Measurements from ENCODE around the gene A1BG. TPM values are rescaled to one million over a fixed set of nuclear protein-coding genes. Genes with fewer than 3 reads are reported as not detected.

A1BG gene
- total RNA-seq, 2 donors from 2014 or later, result 12.6 to 16.4 TPM

DNA sequence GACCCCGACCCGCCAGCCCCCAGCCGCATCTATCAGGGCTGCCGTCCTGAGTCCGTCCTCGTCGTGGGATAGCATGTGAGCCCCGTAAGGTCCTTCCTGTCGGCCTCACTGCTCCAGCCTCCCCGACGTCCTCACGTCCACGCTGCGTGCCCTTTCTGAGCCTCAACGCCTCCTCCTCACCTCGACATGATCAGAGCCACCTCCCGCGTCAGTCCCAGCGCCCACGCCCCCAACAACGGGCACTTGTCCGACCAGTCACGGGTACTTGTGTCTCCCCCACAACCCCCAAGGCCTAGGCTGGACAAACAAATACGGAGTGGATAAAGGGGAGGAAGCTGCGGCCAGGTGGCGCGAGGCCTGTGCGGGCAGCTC is 8.6 kb upstream of the A1BG start:
- TF ChIP-seq, protein P1, sequence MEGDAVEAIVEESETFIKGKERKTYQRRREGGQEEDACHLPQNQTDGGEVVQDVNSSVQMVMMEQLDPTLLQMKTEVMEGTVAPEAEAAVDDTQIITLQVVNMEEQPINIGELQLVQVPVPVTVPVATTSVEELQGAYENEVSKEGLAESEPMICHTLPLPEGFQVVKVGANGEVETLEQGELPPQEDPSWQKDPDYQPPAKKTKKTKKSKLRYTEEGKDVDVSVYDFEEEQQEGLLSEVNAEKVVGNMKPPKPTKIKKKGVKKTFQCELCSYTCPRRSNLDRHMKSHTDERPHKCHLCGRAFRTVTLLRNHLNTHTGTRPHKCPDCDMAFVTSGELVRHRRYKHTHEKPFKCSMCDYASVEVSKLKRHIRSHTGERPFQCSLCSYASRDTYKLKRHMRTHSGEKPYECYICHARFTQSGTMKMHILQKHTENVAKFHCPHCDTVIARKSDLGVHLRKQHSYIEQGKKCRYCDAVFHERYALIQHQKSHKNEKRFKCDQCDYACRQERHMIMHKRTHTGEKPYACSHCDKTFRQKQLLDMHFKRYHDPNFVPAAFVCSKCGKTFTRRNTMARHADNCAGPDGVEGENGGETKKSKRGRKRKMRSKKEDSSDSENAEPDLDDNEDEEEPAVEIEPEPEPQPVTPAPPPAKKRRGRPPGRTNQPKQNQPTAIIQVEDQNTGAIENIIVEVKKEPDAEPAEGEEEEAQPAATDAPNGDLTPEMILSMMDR (conservative IDR thresholded peaks at IDR 0.05), result no peak
- Mint-ChIP-seq H3K9me3 (no peaks in the 10 kb centered on the region), H3K27ac (peak overlapping the region; percentile 99), H3K36me3 (ENCODE audit: low read depth) (no peaks in the 10 kb centered on the region), H3K4me3 (peak overlapping the region; percentile 94), H3K27me3 (ENCODE audit: insufficient read depth) (peaks cover 2% of the 10 kb centered on the region), H3K4me1 (no peaks in the 10 kb centered on the region)
- 6 to 23% methylated on average over 7 to 28 of the region's 28 CpGs for WGBS, 2 experiments (ENCODE audit: insufficient coverage in 1 of 2, insufficient read length in 1 of 2)
- no peaks in the 10 kb centered on the region for H3K9me3 ChIP-seq (ENCODE audit: control insufficient read depth, low read length)
- H3K9ac ChIP-seq (ENCODE audit: extremely low read depth, low read length, poor library complexity, severe bottlenecking), result peak overlapping the region; percentile 89
- H3K4me1 ChIP-seq (ENCODE audit: control insufficient read depth, insufficient read depth, low read length), result no peaks in the 10 kb centered on the region
- H3K4me3 ChIP-seq (ENCODE audit: low read length), result peak overlapping the region; percentile 91
- no peaks in the 10 kb centered on the region for H3K36me3 ChIP-seq (ENCODE audit: control insufficient read depth, insufficient read depth, low read length)
- no peak for DNase-seq
- peak overlapping the region; percentile 92 for H3K27ac ChIP-seq (ENCODE audit: low read depth, low read length)
- no peaks in the 10 kb centered on the region for H3K27me3 ChIP-seq (ENCODE audit: control insufficient read depth, insufficient read depth, low read length, poor library complexity, severe bottlenecking)

DNA sequence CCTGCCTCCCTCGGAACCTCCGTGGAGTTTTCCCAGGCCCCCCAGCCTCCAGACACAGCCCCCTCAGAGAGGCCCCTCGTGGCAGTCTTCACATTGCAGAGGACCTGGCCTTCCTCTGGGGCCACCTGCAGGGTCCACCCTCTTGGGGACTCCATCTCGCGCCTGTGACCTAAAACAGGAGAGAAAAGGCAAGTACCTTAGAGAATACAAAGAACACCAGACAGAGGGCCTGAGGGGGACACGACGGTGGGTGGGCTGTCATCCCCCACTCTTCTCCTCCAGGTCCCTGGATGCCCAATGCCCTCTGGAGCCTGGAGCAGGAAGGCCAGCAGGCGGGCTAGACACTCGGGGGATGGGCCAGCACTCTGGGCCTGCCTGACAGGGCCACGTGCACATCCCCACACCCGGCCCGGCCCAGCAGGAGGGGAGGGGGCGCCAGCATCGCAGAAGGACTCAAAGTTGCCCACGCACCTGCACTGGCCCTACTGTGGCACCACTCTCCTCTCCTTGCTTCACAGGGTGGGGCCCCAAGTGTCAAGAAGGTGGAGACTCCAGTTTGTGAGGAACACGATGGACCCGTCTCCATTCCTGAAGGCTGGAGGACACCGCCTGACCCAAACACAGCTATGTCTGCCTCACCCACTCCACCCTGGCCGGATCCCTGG is 4.3 kb upstream of the A1BG start:
- Mint-ChIP-seq H3K36me3 (ENCODE audit: low read depth) (no peaks in the 10 kb centered on the region), H3K27me3 (ENCODE audit: insufficient read depth) (peaks cover 11% of the 10 kb centered on the region), H3K4me1 (no peaks in the 10 kb centered on the region), H3K27ac (no peak overlapping the region), H3K9me3 (no peaks in the 10 kb centered on the region), H3K4me3 (no peak overlapping the region)
- Histone ChIP-seq H3K36me3 (ENCODE audit: control insufficient read depth, insufficient read depth, low read length) (no peaks in the 10 kb centered on the region), H3K27me3 (ENCODE audit: control insufficient read depth, insufficient read depth, low read length, poor library complexity, severe bottlenecking) (no peaks in the 10 kb centered on the region), H3K9ac (ENCODE audit: extremely low read depth, low read length, poor library complexity, severe bottlenecking) (no peak overlapping the region), H3K4me3 (ENCODE audit: low read length) (no peak overlapping the region), H3K4me1 (ENCODE audit: control insufficient read depth, insufficient read depth, low read length) (no peaks in the 10 kb centered on the region), H3K9me3 (ENCODE audit: control insufficient read depth, low read length) (no peaks in the 10 kb centered on the region), H3K27ac (ENCODE audit: low read depth, low read length) (no peak overlapping the region)
- peak; percentile 53 for DNase-seq
- TF ChIP-seq, protein P1 (conservative IDR thresholded peaks at IDR 0.05), result no peak
- WGBS, 2 experiments (ENCODE audit: insufficient coverage in 1 of 2, insufficient read length in 1 of 2), result 56 to 82% methylated on average over 8 to 19 of the region's 19 CpGs

DNA sequence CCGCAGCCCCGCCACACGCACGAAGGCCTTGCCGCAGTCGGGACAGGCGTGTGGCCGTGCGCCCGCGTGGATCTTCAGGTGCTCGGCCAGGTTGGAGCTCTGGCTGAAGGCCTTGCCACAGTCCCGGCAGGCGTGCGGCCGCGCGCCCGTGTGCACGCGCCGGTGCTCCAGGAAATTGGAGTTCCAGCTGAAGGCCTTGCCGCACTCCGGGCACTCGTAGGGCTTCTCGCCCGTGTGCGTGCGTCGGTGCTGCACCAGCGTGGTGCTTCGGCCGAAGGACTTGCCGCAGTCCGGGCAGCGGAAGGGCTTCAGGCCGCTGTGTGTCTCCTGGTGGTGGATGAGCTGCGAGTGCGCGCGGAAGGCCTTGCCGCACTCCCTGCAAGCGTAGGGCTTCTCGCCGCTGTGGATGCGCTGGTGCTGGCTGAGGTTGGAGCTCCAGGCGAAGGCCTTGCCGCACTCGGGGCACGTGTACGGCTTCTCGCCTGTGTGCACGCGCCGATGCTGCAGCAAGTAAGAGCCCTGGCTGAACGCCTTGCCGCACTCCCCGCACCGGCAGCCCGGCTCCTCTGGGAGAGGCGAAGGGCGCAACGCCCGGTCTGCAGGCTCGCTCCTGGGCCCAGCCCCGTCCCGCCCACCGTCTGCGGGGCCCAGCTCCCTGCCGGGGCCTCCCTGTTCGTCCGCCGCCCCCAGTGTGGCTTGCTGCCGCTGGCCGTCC is 3.6 kb upstream of the A1BG start:
- 93 to 94% methylated on average over 38 to 75 of the region's 75 CpGs for WGBS, 2 experiments (ENCODE audit: insufficient coverage in 1 of 2, insufficient read length in 1 of 2)
- Histone ChIP-seq H3K4me1 (ENCODE audit: control insufficient read depth, insufficient read depth, low read length) (no peaks in the 10 kb centered on the region), H3K9me3 (ENCODE audit: control insufficient read depth, low read length) (no peaks in the 10 kb centered on the region), H3K27ac (ENCODE audit: low read depth, low read length) (no peak overlapping the region), H3K27me3 (ENCODE audit: control insufficient read depth, insufficient read depth, low read length, poor library complexity, severe bottlenecking) (no peaks in the 10 kb centered on the region), H3K9ac (ENCODE audit: extremely low read depth, low read length, poor library complexity, severe bottlenecking) (no peak overlapping the region), H3K36me3 (ENCODE audit: control insufficient read depth, insufficient read depth, low read length) (no peaks in the 10 kb centered on the region), H3K4me3 (ENCODE audit: low read length) (no peak overlapping the region)
- TF ChIP-seq, protein P1 (conservative IDR thresholded peaks at IDR 0.05), result no peak
- peaks cover 15% of the 10 kb centered on the region for H3K27me3 Mint-ChIP-seq (ENCODE audit: insufficient read depth)
- peak; percentile 55 for DNase-seq
- H3K36me3 Mint-ChIP-seq (ENCODE audit: low read depth), result no peaks in the 10 kb centered on the region
- no peaks in the 10 kb centered on the region for H3K9me3 Mint-ChIP-seq
- no peak overlapping the region for H3K27ac Mint-ChIP-seq
- H3K4me1 Mint-ChIP-seq, result no peaks in the 10 kb centered on the region
- H3K4me3 Mint-ChIP-seq, result no peak overlapping the region

Data from endodermal cell (in vitro differentiated cells).